Colon (tissue), 2 donors: ENCODE measurements around the gene PCDHGA4.
"Not testable (repeated sequence)": the region's sequence is repeated elsewhere in the genome, so short reads cannot be mapped to it uniquely, and the experiment has no call there.

Experiments used
- FAIRE-seq: peaks from 2 replicates; lab custom pipeline; 2012; peaks lifted over from hg19 to GRCh38; lab: Jason Lieb, UNC
- donor health status: control.
- donor health status: control.

Gene PCDHGA4

GRCh38 chr5:141384471-141385267 lies 29.8 kb downstream of the PCDHGA4 start:
- no peak for FAIRE-seq

DNA sequence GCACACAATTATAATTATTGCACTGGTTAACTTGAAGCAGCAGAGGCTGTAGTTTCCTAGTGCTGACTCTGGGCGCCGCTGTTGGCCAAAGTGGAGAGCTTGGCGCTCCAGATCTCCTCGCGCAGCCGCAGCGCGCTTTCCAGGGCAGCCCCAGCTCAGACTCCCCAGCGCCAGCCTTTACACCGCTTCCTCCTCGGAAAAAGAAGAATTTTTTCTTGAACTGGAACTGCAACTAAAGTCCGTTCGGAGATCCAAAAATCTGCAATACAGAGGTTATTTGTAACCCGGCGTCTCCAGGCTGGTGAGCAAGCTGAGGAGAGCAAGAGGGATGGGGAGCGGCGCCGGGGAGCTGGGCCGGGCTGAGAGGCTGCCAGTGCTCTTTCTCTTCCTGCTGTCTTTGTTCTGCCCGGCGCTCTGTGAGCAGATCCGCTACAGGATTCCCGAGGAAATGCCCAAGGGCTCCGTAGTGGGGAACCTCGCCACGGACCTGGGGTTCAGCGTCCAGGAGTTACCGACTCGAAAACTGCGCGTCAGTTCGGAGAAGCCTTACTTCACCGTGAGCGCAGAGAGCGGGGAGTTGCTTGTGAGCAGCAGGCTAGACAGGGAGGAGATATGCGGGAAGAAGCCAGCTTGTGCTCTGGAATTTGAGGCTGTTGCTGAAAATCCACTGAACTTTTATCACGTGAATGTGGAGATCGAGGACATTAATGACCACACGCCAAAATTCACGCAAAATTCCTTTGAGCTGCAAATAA lies 32.9 kb downstream of the PCDHGA4 start, which contains the start of gene PCDHGB4:
PCDHGB4 (plus strand) TSS at position 142 of the 755 bp plus-strand sequence; CDS start at position 329, 187 bp downstream.
- FAIRE-seq: not testable (repeated sequence)

DNA sequence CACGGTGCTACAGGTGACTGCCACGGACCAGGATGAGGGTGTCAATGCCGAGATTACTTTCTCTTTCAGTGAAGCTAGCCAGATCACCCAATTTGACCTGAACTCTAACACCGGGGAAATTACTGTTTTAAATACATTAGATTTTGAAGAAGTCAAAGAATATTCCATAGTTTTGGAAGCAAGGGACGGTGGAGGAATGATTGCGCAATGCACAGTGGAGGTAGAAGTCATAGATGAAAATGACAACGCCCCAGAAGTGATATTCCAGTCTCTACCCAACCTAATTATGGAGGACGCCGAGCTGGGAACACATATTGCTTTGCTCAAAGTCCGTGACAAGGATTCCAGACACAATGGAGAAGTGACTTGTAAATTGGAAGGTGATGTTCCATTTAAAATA lies 33.8 kb downstream of the PCDHGA4 start:
- no peak for FAIRE-seq

DNA sequence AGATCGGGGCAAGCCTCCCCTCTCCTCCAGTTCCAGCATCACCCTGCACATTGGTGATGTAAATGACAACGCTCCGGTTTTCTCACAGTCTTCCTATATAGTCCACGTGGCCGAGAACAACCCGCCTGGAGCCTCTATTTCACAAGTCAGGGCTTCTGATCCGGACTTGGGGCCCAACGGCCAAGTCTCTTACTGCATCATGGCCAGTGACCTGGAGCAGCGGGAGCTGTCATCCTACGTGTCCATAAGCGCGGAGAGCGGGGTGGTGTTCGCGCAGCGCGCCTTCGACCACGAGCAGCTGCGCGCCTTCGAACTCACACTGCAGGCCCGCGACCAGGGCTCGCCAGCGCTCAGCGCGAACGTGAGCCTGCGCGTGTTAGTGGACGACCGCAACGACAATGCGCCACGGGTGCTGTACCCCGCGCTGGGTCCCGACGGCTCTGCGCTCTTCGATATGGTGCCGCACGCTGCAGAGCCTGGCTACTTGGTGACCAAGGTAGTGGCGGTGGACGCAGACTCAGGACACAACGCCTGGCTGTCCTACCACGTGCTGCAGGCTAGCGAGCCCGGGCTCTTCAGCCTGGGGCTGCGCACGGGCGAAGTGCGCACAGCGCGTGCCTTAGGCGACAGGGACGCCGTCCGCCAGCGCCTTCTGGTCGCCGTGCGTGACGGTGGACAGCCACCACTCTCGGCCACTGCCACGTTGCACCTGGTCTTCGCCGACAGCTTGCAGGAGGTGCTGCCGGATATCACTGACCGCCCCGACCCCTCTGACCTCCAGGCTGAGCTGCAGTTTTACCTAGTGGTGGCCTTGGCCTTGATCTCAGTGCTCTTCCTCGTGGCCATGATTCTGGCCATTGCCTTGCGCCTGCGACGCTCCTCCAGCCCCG lies 34.6 kb downstream of the PCDHGA4 start:
- FAIRE-seq: no peak

DNA sequence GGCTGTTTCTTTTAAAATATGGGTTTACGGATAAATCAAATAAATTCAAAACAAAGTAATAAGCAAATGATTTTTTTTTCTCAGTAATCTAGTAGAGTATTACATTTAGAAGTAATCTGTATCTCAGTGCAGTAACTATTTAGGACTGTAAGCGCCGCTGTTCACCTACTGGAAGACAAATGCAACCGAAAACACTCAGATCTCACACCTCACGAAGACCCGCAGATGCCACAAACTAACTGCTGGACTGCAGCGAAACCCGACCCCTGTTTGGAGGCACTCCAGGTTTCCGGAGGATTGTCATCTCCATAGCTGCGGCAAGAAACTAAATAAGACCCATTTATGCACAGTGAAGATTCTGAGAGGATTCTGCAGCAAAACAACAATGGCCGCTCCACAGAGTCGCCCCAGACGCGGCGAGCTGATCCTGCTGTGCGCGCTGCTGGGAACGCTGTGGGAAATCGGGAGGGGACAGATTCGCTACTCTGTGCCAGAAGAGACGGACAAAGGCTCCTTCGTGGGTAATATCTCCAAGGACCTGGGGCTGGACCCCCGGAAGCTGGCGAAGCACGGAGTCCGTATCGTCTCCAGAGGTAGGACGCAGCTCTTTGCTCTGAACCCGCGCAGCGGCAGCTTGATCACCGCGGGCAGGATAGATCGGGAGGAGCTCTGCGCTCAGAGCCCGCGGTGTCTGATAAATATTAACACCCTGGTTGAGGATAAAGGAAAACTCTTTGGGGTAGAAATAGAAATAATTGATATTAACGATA lies 37.8 kb downstream of the PCDHGA4 start, which contains the start of gene PCDHGA8:
PCDHGA8 (plus strand) TSS at position 205 of the 770 bp plus-strand sequence; CDS start at position 386, 181 bp downstream.
- no peak for FAIRE-seq

DNA sequence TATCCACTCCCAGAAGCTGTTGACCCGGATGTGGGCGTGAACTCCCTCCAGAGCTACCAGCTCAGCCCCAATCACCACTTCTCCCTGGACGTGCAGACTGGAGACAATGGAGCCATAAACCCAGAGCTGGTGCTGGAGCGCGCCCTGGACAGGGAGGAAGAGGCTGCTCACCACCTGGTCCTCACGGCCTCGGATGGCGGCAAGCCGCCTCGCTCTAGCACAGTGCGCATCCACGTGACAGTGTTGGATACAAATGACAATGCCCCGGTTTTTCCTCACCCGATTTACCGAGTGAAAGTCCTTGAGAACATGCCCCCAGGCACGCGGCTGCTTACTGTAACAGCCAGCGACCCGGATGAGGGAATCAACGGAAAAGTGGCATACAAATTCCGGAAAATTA lies 38.4 kb downstream of the PCDHGA4 start:
- FAIRE-seq: no peak

- FAIRE-seq: not testable (repeated sequence)
These were observed 39.8 kb downstream of the PCDHGA4 start for GRCh38 chr5:141394401-141395187.

GRCh38 chr5:141397756-141398551 lies 43.1 kb downstream of the PCDHGA4 start, which contains the start of gene PCDHGB5:
Gene PCDHGB5 (plus strand): TSS chr5:141397947. CDS start chr5:141398128, 181 bp downstream.
- FAIRE-seq: not testable (repeated sequence)

DNA sequence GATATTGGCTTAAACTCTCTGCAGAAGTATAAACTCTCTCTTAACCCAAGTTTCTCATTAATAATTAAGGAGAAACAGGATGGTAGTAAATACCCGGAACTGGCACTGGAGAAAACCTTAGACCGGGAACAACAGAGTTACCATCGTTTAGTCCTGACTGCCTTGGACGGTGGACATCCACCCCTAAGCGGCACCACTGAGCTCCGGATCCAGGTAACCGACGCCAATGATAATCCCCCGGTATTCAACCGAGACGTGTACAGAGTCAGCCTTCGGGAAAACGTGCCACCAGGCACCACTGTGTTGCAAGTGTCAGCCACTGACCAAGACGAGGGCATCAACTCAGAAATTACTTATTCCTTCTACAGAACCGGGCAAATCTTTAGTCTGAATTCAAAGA lies 43.8 kb downstream of the PCDHGA4 start:
- no peak for FAIRE-seq

GRCh38 chr5:141399555-141400258 lies 44.9 kb downstream of the PCDHGA4 start:
- no peak for FAIRE-seq

GRCh38 chr5:141402553-141403243 lies 47.9 kb downstream of the PCDHGA4 start, which contains the start of gene PCDHGA9:
Gene PCDHGA9 (plus strand): TSS chr5:141402778. CDS start chr5:141402953, 175 bp downstream.
- no peak for FAIRE-seq

- no peak for FAIRE-seq
These were observed 48.6 kb downstream of the PCDHGA4 start for GRCh38 chr5:141403387-141403786.
